ENCODE data around the gene CHST8.

DNA sequence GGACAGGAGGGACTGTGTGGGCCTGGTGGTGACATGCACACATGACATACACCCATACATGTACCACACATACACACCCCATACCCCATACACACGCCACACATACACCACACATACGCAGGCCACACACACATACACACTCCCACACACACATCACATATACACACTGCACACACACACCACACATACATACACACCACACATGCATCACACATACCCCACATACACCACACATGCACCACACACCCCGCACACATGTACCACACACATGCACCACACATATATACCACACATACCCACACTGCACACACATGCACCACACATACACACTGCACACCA, 98.4 kb downstream of the CHST8 start:
- TF ChIP-seq, protein P1, sequence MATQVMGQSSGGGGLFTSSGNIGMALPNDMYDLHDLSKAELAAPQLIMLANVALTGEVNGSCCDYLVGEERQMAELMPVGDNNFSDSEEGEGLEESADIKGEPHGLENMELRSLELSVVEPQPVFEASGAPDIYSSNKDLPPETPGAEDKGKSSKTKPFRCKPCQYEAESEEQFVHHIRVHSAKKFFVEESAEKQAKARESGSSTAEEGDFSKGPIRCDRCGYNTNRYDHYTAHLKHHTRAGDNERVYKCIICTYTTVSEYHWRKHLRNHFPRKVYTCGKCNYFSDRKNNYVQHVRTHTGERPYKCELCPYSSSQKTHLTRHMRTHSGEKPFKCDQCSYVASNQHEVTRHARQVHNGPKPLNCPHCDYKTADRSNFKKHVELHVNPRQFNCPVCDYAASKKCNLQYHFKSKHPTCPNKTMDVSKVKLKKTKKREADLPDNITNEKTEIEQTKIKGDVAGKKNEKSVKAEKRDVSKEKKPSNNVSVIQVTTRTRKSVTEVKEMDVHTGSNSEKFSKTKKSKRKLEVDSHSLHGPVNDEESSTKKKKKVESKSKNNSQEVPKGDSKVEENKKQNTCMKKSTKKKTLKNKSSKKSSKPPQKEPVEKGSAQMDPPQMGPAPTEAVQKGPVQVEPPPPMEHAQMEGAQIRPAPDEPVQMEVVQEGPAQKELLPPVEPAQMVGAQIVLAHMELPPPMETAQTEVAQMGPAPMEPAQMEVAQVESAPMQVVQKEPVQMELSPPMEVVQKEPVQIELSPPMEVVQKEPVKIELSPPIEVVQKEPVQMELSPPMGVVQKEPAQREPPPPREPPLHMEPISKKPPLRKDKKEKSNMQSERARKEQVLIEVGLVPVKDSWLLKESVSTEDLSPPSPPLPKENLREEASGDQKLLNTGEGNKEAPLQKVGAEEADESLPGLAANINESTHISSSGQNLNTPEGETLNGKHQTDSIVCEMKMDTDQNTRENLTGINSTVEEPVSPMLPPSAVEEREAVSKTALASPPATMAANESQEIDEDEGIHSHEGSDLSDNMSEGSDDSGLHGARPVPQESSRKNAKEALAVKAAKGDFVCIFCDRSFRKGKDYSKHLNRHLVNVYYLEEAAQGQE (IDR thresholded peaks at IDR 0.05; ENCODE audit: low read depth, low read length), result no peak
- TF ChIP-seq, protein P2, sequence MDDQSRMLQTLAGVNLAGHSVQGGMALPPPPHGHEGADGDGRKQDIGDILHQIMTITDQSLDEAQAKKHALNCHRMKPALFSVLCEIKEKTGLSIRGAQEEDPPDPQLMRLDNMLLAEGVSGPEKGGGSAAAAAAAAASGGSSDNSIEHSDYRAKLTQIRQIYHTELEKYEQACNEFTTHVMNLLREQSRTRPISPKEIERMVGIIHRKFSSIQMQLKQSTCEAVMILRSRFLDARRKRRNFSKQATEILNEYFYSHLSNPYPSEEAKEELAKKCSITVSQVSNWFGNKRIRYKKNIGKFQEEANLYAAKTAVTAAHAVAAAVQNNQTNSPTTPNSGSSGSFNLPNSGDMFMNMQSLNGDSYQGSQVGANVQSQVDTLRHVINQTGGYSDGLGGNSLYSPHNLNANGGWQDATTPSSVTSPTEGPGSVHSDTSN (IDR thresholded peaks at IDR 0.05), result no peak
- no peak for TF ChIP-seq MXI1 (IDR thresholded peaks at IDR 0.05; ENCODE audit: low read depth, low read length)
- no peak for TF ChIP-seq CHD2 (IDR thresholded peaks at IDR 0.05; ENCODE audit: low read length, partially characterized antibody)
- TF ChIP-seq SMC3 (IDR thresholded peaks at IDR 0.05; ENCODE audit: low read depth, low read length), result no peak
- TF ChIP-seq, protein P3, sequence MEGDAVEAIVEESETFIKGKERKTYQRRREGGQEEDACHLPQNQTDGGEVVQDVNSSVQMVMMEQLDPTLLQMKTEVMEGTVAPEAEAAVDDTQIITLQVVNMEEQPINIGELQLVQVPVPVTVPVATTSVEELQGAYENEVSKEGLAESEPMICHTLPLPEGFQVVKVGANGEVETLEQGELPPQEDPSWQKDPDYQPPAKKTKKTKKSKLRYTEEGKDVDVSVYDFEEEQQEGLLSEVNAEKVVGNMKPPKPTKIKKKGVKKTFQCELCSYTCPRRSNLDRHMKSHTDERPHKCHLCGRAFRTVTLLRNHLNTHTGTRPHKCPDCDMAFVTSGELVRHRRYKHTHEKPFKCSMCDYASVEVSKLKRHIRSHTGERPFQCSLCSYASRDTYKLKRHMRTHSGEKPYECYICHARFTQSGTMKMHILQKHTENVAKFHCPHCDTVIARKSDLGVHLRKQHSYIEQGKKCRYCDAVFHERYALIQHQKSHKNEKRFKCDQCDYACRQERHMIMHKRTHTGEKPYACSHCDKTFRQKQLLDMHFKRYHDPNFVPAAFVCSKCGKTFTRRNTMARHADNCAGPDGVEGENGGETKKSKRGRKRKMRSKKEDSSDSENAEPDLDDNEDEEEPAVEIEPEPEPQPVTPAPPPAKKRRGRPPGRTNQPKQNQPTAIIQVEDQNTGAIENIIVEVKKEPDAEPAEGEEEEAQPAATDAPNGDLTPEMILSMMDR (IDR thresholded peaks at IDR 0.05), result no peak
- no peak for TF ChIP-seq POLR2AphosphoS5 (IDR thresholded peaks at IDR 0.05; ENCODE audit: low read depth, low read length)
- TF ChIP-seq, protein P4, sequence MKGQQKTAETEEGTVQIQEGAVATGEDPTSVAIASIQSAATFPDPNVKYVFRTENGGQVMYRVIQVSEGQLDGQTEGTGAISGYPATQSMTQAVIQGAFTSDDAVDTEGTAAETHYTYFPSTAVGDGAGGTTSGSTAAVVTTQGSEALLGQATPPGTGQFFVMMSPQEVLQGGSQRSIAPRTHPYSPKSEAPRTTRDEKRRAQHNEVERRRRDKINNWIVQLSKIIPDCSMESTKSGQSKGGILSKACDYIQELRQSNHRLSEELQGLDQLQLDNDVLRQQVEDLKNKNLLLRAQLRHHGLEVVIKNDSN (IDR thresholded peaks at IDR 0.05; ENCODE audit: borderline replicate concordance, low read depth), result no peak

Measured in SK-N-SH (cell line).